NCI-H2029 (cell line): ENCODE results near the gene GDE1.
A peak's percentile ranks its signal among the peaks of the same experiment; 100 is the strongest.
"Not testable (repeated sequence)": the region's sequence is repeated elsewhere in the genome, so short reads cannot be mapped to it uniquely, and the experiment has no call there.

Experiments
- DNase-seq: peaks from one replicate; lab custom pipeline; 2025; lab: John Stamatoyannopoulos, UW

Gene GDE1

GRCh38 chr16:19521471-19522396, at the start of gene GDE1:
GDE1 (minus strand) TSS chr16:19522098; CDS start chr16:19521964, 134 bp downstream.
- peak; percentile 83 for DNase-seq

DNA sequence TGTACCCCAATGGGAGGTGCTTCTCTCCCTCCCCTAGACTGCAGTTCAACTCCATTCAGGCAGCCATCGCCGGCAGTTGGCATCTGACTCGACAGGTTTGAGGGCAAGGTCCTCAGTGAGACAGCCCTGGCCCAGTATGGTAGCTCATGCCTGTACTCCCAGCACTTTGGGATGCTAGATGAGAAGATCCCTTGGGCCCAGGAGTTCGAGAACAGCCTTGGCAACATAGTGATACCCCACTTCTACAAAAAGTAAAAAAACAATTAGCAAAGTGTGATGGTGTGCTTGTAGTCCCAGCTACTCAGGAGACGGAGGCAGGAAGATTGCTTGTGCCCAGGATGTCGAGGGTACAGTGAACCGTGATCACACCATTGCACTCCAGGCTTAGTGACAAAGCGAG, 45.7 kb upstream of the GDE1 start:
- no peak for DNase-seq

- DNase-seq = no peak
Measured at GRCh38 chr16:19566362-19566761, 44.5 kb upstream of the GDE1 start.

- DNase-seq = no peak
Measured at GRCh38 chr16:19563377-19563776, 41.5 kb upstream of the GDE1 start.

- DNase-seq = no peak
Measured at GRCh38 chr16:19560078-19560477, 38.2 kb upstream of the GDE1 start.

DNA sequence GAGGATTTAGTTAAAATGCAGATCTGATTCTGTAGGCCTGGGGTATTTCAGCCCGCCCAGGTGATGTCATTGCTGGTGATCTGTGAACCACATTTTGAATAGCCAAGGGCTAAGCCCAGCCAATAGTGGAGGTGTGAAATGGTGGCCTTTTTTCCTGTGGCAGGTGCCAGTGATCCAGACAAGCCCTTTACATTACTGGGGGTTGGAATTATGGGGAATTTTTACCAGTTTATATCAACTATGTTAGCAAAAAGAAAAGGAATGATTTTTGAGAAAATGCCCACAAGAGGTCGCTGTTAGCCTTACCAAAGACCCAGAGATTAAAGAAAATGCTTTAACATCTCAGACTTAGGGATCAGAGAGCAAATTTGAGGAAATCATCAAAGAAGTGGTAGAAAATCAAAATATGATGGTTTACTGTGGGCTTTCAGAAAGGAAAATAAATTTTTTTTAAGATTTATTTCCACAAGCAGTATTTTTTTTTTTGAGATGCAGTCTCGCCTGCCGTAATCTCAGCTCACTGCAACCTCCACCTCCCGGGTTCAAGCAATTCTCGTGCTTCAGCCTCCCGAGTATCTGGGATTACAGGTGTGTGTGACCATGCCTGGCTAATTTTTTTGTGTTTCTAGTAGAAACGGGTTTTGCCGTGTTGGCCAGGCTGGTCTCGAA, 37.5 kb upstream of the GDE1 start:
- DNase-seq = peak; percentile 20

DNA sequence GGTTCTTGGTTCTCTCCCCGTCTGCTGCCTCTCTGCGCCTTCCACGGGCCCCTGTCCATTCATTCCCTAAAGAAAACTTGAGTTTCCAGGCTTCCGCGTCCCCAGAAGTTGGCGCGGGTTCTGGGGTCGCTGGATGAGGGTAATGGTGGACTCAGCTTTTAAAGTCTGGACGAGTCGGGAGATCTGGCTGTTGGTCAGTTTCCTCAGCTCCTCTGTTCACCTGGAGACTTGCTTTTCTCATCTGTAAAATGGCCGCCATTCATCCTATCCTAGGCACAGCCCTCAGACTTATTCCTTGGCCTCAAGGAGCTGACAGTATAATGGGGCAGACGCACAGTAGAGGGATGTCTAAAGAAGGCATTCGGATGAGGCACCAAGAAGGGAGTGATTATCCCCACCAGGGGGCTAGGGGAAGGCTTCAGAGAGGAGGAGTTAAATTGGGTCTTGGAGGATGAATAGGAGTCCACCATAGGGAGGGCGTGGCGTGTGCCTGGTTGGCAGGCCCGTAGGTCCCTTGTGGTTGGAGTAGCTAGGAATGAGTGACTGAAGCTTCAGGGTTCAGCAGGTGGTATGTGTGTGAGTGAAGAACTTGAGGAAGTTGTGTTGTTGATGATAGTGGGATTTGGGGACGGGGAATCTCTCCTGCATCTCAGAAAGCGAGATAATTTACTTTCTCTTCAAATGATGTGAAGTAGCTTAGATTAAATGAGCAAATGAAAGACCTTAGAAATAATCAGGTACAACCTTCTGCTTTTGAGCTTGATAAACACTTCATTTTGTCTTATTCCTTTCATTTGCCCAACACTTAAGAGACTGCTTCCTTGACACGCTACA, 34.3 kb upstream of the GDE1 start:
- DNase-seq = no peak

GRCh38 chr16:19555186-19555937, 33.5 kb upstream of the GDE1 start, which contains the start of gene VPS35L:
VPS35L (plus strand) TSS chr16:19555703; CDS start chr16:19555730, 27 bp downstream.
- peak; percentile 95 for DNase-seq

- no peak for DNase-seq
Measured at GRCh38 chr16:19549673-19550072, 27.8 kb upstream of the GDE1 start.

GRCh38 chr16:19548144-19548543, 26.2 kb upstream of the GDE1 start:
- no peak for DNase-seq

DNA sequence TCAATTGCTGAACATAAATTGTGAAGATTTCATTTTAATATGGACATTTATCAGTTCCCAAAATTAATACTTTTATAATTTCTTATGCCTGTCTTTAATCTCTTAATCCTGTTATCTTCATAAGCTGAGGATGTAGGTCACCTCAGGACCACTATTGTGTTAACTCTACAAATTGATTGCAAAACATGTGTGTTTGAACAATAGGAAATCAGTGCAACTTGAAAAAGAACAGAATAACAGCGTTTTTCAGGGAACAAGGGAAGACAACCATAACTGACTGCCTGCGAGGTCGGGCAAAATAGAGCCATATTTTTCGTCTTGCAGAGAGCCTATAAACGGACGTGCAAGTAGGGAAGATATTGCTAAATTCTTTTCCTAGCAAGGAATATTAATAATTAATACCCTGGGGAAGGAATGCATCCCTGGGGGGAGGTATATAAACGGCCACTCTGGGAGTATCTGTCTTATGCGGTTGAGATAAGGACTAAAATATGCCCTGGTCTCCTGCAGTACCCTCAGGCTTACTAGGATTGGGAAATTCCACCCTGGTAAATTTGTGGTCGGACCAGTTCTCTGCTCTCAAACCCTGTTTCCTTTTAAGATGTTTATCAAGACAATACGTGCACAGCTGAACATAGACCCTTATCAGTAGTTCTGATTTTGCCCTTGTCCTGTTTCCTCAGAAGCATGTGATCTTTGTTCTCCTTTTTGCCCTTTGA, 21.5 kb upstream of the GDE1 start:
- not testable (repeated sequence) for DNase-seq

DNA sequence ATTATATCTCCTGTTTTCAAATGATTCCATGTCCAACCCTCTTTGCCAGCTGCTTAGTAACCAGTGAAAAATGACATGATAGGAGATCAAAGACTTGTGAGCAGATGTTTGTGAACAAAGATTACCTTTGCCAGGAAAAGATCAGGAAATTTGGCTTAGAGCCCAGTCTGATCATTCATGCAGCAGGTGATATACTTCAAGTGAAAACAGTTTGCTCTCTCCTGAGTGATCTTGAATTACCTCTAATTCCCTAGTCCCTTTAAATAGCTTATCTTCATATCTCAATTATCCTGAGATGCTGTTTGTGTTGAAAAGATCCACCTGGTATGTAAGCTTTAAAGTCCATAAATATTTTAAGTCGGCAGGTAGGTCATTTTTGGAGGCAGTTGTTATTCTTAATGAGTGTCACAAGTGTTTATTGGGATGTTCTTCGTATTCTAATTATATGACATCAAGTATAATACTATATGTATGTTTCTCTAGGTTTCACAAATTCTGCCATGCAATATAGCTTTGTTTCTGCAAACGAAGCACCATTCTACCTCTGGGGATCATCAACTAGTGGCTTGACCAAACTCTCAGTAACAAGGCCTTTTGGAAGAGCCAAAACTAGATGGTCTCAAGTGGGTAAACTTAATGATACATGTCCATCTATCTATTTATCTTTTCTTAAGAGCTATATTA, 20.4 kb upstream of the GDE1 start:
- peak; percentile 84 for DNase-seq

GRCh38 chr16:19540241-19540970, 18.5 kb upstream of the GDE1 start:
- no peak for DNase-seq

DNA sequence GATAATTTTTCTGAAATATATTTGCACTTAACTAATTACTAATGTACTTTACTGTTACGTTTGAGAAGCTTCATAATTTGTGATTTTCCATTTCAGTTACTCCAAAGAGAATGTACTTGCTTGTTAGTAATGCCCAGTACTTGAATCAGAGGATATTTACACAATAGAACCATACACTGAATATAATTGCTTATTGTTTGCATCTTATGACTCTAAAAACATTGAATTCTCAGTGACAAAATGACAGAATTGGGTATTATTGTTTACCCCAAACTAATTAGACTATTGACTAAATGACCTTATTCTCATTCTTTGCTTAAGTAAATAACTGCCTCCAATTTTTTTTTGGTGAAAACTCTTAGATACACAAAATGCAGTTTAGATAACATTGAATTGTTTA, 10.7 kb upstream of the GDE1 start:
- no peak for DNase-seq

GRCh38 chr16:19528666-19529065, 6.8 kb upstream of the GDE1 start:
- DNase-seq = no peak

- DNase-seq = no peak
Measured at GRCh38 chr16:19527161-19527560, 5.3 kb upstream of the GDE1 start.

- no peak for DNase-seq
Measured at GRCh38 chr16:19525385-19525723, 3.5 kb upstream of the GDE1 start.

- DNase-seq = no peak
Measured at GRCh38 chr16:19524616-19525384, 2.9 kb upstream of the GDE1 start.

- no peak for DNase-seq
Measured at GRCh38 chr16:19524356-19524615, 2.4 kb upstream of the GDE1 start.
